Liver (tissue), 9 donors: ENCODE results near the gene LRMDA. TPM values are rescaled to one million over a fixed set of nuclear protein-coding genes. Genes with fewer than 3 reads are reported as not detected.

Experiments
- DNase-seq: peaks from one replicate; pipeline ENCODE4 v3.0.0-alpha.2; 2017; ENCODE audit warnings: low spot score
- H3K27ac ChIP-seq, 2 donors: one replicate each; pipeline ENCODE4 v1.7.0; 2013; ENCODE audit warnings: inconsistent platforms in 2 of 2, low read length in 2 of 2, control low read depth in 1 of 2, low read depth in 1 of 2, mild to moderate bottlenecking in 1 of 2
- H3K27me3 ChIP-seq, 4 donors: one replicate each; pipeline versions ENCODE4 v1.6.1 to v1.7.0; 2013; ENCODE audit warnings: low read length in 3 of 4, inconsistent platforms in 1 of 4, mild to moderate bottlenecking in 1 of 4, moderate library complexity in 1 of 4; ENCODE audit not compliant: control insufficient read depth in 4 of 4, insufficient read depth in 4 of 4
- H3K36me3 ChIP-seq, 4 donors: one replicate each; pipeline versions ENCODE4 v1.6.1 to v1.7.0; 2013; ENCODE audit warnings: low read length in 3 of 4, mild to moderate bottlenecking in 3 of 4, low read depth in 1 of 4, moderate library complexity in 1 of 4; ENCODE audit not compliant: control insufficient read depth in 4 of 4, insufficient read depth in 3 of 4
- H3K4me1 ChIP-seq, 4 donors: one replicate each; pipeline versions ENCODE4 v1.6.1 to v1.7.0; 2013; ENCODE audit warnings: low read length in 3 of 4, mild to moderate bottlenecking in 3 of 4, moderate library complexity in 1 of 4; ENCODE audit not compliant: control insufficient read depth in 4 of 4, insufficient read depth in 4 of 4
- H3K4me3 ChIP-seq, 3 donors: one replicate each; pipeline versions ENCODE4 v1.6.1 to v1.7.0; 2013; ENCODE audit warnings: low read length in 3 of 3, control low read depth in 1 of 3, low read depth in 1 of 3, mild to moderate bottlenecking in 1 of 3
- H3K9ac ChIP-seq, 2 donors: one replicate each; pipeline ENCODE4 v1.7.0; 2013; ENCODE audit warnings: low read length in 2 of 2, mild to moderate bottlenecking in 2 of 2, moderate library complexity in 2 of 2, control low read depth in 1 of 2, low read depth in 1 of 2
- H3K9me3 ChIP-seq, 4 donors: one replicate each; pipeline versions ENCODE4 v1.6.1 to v1.7.0; 2013; ENCODE audit warnings: low read length in 3 of 4; ENCODE audit not compliant: control insufficient read depth in 4 of 4
- ATF3 ChIP-seq: IDR thresholded peaks from 2 replicates; pipeline ENCODE4 v1.6.1; 2016; ENCODE audit warnings: antibody characterized with exemption
- EGR1 ChIP-seq, 2 donors: IDR thresholded peaks; 2 replicates each; pipeline ENCODE4 v1.6.1; 2016 to 2018; ENCODE audit warnings: antibody characterized with exemption in 2 of 2, low read depth in 2 of 2
- FOXA2 ChIP-seq: IDR thresholded peaks from 2 replicates; pipeline ENCODE4 v1.6.1; 2016; ENCODE audit warnings: antibody characterized with exemption
- GABPA ChIP-seq, 2 donors: IDR thresholded peaks in 1 of 2; conservative IDR thresholded peaks in 1 of 2; 2 replicates each; pipeline ENCODE4 v1.6.1; 2016; ENCODE audit warnings: antibody characterized with exemption in 2 of 2, mild to moderate bottlenecking in 1 of 2, moderate library complexity in 1 of 2
- HNF4A ChIP-seq, 2 donors: conservative IDR thresholded peaks; 2 replicates each; pipeline ENCODE4 v1.6.1; 2016; ENCODE audit warnings: antibody characterized with exemption in 2 of 2, mild to moderate bottlenecking in 2 of 2
- HNF4G ChIP-seq: IDR thresholded peaks from 2 replicates; pipeline ENCODE4 v1.6.1; 2016; ENCODE audit warnings: antibody characterized with exemption
- JUND ChIP-seq, 2 donors: IDR thresholded peaks; 2 replicates each; pipeline ENCODE4 v1.6.1; 2016; ENCODE audit warnings: antibody characterized with exemption in 2 of 2
- NR2F2 ChIP-seq: IDR thresholded peaks from 2 replicates; pipeline ENCODE4 v1.6.1; 2016; ENCODE audit warnings: antibody characterized with exemption
- RAD21 ChIP-seq, 2 donors: IDR thresholded peaks; 2 replicates each; pipeline ENCODE4 v1.6.1; 2016; ENCODE audit warnings: antibody characterized with exemption in 2 of 2, mild to moderate bottlenecking in 2 of 2
- REST ChIP-seq: IDR thresholded peaks from 2 replicates; pipeline ENCODE4 v1.6.1; 2016; ENCODE audit warnings: antibody characterized with exemption, mild to moderate bottlenecking
- RXRA ChIP-seq, 2 donors: IDR thresholded peaks; 2 replicates each; pipeline ENCODE4 v1.6.1; 2017 to 2018; ENCODE audit warnings: antibody characterized with exemption in 2 of 2, mild to moderate bottlenecking in 1 of 2
- SP1 ChIP-seq: IDR thresholded peaks from 2 replicates; pipeline ENCODE4 v1.6.1; 2018; ENCODE audit warnings: antibody characterized with exemption, mild to moderate bottlenecking
- TAF1 ChIP-seq: conservative IDR thresholded peaks from 2 replicates; pipeline ENCODE4 v1.6.1; 2016; ENCODE audit warnings: antibody characterized with exemption, mild to moderate bottlenecking
- YY1 ChIP-seq: IDR thresholded peaks from 2 replicates; pipeline ENCODE4 v1.6.1; 2016; ENCODE audit warnings: antibody characterized with exemption, mild to moderate bottlenecking
- WGBS: extraction: QIAGEN DNeasy Blood & Tissue Kit; methylation state at CpG from one replicate; pipeline ENCODE4 v1.1.7; 2013; 5-methylcytosine and 5-hydroxymethylcytosine counted together
- polyA plus RNA-seq, 2 donors: library from polyadenylated mRNA; stranded (reverse) in 1 of 2; unstranded in 1 of 2; fragments of 200-250 nt in 1 of 2; fragments of >200 nt in 1 of 2; fragmentation: Nextera tagmentation in 1 of 2; extraction: Ambion mirVana in 1 of 2; gene quantifications; one replicate each; pipeline versions ENCODE4 v1.2.1 to v1.2.3, GENCODE V29; 2013 to 2015
- total RNA-seq, 2 donors: library from RNA; depleted of rRNA; stranded (reverse); fragments of >200 nt; gene quantifications; one replicate each; pipeline ENCODE4 v1.2.3, GENCODE V29; 2014
- TF ChIP-seq, protein P1 (sequence below): fragments of 150-350 bp; IDR thresholded peaks from 2 replicates; pipeline ENCODE4 v1.5.1; 2017; ENCODE audit warnings: improper control_type of control experiment, low read depth, low read length; ENCODE audit not compliant: missing input control
- TF ChIP-seq, protein P2 (sequence below): IDR thresholded peaks from 2 replicates; pipeline ENCODE4 v1.6.1; 2016; ENCODE audit warnings: antibody characterized with exemption
- TF ChIP-seq, protein P3 (sequence below): IDR thresholded peaks from 2 replicates; pipeline ENCODE4 v1.6.1; 2016; ENCODE audit warnings: antibody characterized with exemption
- donor health status: healthy.
- donor health status: healthy.
- donor health status: healthy.
- donor health status: healthy.
- donor health status: healthy.

LRMDA gene
- total and polyA plus RNA-seq, 4 donors = 7.9 to 15.8 (median 11.3) TPM

DNA sequence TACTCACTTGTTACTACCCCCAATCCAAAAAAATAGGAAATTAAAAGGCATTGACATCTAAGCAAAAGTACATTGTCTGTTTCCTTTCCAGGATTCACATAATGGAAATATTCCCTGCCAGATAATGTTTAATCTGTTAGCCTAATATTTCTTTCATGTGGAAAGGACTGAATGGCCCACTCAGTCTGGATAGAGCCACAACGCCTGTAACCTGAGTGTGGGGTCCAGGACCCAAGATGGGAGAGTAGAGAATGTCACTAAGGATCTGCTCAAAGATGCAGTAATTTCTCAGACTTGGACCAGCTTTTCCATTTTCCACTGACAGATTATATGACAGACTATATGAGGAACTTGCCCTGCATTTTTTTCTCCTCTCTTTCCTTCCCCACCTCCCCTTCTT lies 1117.3 kb downstream of the LRMDA start:
- H3K27ac ChIP-seq = no peak overlapping the region

More for the DNA sequence above, 1117.3 kb downstream of the LRMDA start:
- Histone ChIP-seq H3K9me3 (no peaks in the 10 kb centered on the region), H3K4me1 (peaks cover 0 to 2% (median 0%) of the 10 kb centered on the region in 4 donors), H3K27me3 (no peaks in the 10 kb centered on the region), H3K4me3 (no peak overlapping the region), H3K9ac (no peak overlapping the region), H3K36me3 (no peaks in the 10 kb centered on the region)
- WGBS = 92% methylated on average over 1 of the region's 1 CpG
- no peak for DNase-seq
- TF ChIP-seq REST = no peak
- TF ChIP-seq RXRA (IDR thresholded peaks at IDR 0.05) = no peak
- TF ChIP-seq, protein P1, sequence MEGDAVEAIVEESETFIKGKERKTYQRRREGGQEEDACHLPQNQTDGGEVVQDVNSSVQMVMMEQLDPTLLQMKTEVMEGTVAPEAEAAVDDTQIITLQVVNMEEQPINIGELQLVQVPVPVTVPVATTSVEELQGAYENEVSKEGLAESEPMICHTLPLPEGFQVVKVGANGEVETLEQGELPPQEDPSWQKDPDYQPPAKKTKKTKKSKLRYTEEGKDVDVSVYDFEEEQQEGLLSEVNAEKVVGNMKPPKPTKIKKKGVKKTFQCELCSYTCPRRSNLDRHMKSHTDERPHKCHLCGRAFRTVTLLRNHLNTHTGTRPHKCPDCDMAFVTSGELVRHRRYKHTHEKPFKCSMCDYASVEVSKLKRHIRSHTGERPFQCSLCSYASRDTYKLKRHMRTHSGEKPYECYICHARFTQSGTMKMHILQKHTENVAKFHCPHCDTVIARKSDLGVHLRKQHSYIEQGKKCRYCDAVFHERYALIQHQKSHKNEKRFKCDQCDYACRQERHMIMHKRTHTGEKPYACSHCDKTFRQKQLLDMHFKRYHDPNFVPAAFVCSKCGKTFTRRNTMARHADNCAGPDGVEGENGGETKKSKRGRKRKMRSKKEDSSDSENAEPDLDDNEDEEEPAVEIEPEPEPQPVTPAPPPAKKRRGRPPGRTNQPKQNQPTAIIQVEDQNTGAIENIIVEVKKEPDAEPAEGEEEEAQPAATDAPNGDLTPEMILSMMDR = no peak
- TF ChIP-seq RAD21 (IDR thresholded peaks at IDR 0.05) = no peak
- TF ChIP-seq, protein P2, sequence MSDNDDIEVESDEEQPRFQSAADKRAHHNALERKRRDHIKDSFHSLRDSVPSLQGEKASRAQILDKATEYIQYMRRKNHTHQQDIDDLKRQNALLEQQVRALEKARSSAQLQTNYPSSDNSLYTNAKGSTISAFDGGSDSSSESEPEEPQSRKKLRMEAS = no peak
- no peak for TF ChIP-seq YY1
- no peak for TF ChIP-seq TAF1
- TF ChIP-seq, protein P3, sequence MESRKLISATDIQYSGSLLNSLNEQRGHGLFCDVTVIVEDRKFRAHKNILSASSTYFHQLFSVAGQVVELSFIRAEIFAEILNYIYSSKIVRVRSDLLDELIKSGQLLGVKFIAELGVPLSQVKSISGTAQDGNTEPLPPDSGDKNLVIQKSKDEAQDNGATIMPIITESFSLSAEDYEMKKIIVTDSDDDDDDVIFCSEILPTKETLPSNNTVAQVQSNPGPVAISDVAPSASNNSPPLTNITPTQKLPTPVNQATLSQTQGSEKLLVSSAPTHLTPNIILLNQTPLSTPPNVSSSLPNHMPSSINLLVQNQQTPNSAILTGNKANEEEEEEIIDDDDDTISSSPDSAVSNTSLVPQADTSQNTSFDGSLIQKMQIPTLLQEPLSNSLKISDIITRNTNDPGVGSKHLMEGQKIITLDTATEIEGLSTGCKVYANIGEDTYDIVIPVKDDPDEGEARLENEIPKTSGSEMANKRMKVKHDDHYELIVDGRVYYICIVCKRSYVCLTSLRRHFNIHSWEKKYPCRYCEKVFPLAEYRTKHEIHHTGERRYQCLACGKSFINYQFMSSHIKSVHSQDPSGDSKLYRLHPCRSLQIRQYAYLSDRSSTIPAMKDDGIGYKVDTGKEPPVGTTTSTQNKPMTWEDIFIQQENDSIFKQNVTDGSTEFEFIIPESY = no peak
- TF ChIP-seq HNF4A (conservative IDR thresholded peaks at IDR 0.05) = no peak
- no peak for TF ChIP-seq HNF4G
- no peak for TF ChIP-seq EGR1 (IDR thresholded peaks at IDR 0.05; ENCODE audit: low read depth in 2 of 2)
- TF ChIP-seq SP1 = no peak
- TF ChIP-seq JUND (IDR thresholded peaks at IDR 0.05) = no peak
- no peak for TF ChIP-seq FOXA2
- no peak for TF ChIP-seq NR2F2
- TF ChIP-seq GABPA (IDR thresholded peaks at IDR 0.05 in 1 of 2, conservative IDR thresholded peaks at IDR 0.05 in 1 of 2) = no peak
- no peak for TF ChIP-seq ATF3
